ENCODE results near the gene PTPRM.

Gene PTPRM

DNA sequence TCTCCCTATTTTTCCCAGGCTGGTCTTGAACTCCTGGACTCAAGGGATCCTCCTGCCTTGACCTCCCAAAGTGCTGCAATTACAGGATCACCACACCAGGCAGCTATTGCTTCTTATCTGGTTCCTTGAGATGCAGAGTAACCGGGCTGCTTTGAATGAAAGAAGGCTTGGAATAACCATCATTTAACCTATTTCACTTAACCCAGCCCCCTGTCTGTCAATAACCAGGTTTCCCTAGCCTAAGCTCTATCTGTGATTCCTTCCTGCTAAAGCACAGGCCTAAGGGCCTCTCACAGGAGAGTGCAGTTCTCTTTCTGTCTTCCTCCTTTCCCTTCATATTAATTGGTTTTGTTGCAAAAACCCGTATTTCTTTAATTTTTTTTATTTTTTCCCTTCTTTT lies 648.6 kb downstream of the PTPRM start:
- DNase-seq = no peak

DNA sequence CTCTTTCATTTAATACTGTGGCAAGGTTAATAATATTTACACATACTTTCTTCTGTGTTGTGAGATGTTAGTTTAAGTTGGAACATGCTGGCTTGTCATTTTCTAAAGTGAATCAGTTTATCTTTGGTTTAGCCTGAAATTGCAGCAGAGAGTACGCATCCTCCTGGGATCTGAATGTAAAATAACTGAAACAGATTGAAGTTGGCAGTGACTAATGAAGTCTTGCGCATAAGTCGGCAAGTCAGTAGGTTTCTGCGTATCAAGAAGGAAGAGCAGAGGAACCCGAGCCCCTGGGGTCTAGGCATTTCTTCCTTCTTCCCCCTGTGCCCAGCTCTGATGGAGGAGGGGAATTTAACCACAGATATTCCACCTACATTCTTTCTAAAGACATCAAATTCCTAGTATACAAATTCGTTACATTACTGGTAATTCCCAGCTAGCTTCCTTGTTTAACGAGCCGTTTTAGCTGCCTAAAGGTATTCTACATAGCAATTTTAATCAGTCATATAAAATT lies 650.0 kb downstream of the PTPRM start:
- DNase-seq = no peak

DNA sequence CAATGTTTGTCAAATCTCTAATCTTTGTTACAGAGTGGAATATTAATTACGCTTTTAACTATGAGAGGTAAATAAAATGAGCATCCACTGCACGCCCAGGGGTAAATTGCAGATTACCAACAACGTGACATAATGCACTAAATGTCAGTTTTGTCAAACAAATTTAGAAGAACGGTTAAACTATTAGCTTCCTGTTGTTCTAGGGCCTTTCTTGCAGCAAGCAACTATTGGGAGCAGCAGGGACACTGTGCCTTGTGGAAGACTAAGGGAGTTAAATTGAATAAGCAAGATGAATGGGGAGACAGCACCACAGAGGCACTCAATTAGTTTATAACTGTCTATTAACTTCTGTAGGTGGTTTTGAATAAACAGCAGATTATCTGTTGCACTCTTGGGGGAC lies 651.1 kb downstream of the PTPRM start:
- DNase-seq = no peak

DNA sequence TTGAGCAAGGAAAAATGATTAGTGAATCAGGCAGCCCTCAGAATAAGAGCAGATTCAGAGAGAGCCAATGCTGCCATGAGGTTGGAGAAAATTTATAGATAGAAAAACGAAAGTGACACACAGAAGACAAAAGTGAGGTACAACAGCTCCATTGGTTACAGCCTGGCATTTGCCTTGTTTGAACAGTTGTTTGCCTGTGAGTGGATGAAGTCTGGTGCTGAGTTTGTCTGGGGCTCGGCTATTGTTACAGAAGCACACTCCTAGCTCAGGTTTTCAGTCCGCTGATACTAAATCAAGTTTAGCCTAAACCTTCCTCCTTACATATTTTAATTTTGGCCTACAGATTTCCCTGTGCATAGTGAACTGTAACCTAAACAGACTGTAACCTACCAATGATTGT lies 654.3 kb downstream of the PTPRM start:
- DNase-seq = no peak

DNA sequence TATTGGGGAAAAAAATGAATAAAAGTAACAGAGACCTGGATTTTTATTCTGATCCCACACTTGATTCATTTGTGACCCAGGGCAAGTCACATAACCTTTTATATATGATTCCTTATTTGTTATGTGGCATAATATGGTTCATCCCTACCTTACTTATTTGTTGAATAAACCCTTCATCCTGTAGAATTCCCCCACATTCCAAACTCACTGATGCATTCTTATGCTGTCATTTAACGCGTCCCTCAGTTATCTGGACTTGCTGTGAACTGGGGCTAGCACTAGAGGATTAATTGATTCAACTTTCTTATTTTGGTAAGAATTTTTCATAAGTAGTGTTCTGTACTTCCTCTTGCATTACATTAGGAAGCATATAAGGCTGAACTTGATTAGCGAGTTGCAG lies 657.5 kb downstream of the PTPRM start:
- no peak for DNase-seq

DNA sequence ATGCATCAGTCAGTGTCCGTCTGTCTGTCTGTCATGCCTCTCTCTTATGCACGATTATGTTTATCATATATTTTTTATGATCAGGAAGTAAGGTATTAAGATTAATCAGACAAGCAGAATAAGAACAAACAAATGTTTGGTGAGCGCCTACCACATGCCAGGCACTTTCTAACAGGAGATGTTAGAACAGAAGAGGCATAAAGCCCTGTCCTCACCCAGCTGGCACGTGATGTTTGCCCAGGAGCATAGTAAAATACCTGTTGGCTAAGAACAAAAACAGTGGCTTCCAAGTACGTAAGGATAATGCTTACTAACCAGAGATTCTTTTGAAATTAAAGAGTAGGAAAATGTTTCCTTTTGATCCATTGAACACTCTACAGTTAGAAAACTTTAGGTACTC lies 661.9 kb downstream of the PTPRM start:
- DNase-seq = no peak

DNA sequence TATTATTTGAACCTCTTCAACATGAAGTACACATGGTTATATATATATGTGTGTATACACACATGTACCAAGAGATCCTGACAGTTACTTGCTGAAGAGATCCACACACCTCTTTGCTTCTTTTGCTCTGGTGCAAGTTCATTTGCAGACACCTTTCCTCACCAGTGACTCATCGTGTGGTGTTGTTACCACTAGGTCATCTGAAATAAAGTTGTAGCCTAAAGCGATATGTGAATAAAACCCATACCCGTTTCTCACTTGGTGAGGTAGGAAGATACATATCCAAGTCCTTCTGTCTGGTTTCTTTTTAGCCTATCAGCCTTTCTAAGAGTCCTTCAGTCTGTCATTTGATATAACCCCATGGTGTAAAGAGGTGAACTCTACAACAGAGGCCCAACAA lies 662.7 kb downstream of the PTPRM start:
- no peak for DNase-seq

DNA sequence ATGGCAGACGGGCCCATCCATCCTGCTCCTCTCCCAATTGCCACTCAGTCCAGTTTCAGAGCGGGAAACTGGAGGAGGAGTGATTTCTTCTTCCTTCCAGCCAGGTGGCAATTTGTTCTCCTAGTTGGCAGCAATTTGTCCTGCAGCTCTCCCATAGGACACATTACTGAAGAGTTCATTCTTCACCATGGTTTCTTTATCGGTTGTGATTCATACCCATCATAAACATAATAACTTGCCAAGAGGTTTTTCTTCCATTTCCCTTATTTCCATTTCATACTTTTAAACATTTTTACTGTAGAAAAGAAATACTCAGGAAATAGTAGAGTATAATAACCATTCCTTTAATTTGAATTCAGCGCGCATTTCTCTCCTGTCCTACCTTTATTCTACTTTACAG lies 664.2 kb downstream of the PTPRM start:
- DNase-seq = no peak

DNA sequence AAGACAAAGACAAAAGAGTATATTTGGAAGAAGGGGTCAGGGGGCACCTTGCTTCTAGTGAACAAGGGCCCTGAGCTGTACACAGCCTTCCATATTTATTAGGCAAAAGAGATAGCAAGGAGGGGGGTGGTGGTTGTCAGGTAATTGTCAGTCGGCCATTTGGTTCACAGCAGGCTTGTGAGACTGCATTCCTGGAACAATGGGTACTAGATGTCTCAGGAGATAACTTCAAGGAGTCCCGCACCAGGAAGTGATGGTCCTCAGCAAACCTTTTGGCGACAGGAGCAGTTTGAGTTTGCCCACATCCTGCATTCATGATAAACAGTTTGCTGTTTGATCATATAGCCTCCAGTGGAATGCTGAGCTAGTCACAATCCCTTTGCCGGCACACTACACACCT lies 665.7 kb downstream of the PTPRM start:
- no peak for DNase-seq

DNA sequence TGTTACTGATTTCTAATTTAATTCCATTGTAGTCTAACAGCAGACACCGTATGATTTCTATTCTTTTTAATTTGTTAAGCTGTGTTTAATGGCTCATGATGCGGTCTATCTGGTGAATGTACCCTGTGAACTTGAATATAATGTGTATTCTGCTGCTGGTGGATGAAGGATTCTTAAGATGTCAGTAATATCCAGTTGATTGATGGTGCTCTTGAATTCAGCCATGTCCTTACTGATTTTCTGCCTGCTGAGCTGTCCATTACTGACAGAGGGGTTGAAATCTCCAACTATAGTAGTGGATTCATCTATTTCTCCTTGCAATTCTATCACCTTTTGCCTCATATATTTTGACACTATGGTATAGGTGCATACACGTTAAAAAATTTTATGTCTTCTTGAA lies 668.8 kb downstream of the PTPRM start:
- DNase-seq = no peak

DNA sequence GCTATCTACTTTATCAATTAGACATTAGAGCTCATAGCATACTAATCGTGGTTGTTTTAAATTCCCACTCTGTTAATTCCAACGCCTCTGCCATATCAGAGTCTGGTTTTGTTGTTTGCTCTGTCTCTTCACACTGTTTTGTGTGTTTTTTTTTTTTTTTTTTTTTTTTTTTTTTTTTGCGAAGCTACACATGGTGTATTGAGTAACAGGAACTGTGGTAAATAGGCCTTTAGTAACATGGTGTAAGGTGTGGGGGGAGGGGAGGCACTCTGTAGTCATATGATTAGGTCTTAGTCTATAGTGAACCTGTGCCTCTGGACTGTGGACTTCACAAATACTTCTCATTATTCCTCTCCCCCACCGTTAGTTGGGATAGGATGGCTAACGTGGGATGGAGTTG lies 671.4 kb downstream of the PTPRM start:
- DNase-seq = no peak

DNA sequence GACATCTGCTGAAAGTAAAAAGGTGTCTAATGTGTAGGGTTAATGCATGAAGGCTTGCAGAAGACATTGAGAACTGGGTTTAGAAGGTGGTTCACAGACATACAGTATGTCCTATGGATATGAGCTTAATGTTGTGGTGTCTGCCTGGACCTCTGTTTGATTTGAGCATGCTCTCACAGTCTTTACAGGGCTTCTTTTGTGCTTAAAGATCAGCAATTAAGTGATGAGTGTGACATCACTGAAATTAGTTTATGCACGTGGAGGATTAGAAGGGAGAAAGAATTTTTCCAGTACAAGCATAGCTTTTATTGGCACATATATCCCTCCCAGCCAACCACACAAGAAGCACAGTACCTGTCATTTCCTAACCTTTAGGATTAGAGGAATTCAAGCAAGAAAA lies 674.6 kb downstream of the PTPRM start:
- no peak for DNase-seq

DNA sequence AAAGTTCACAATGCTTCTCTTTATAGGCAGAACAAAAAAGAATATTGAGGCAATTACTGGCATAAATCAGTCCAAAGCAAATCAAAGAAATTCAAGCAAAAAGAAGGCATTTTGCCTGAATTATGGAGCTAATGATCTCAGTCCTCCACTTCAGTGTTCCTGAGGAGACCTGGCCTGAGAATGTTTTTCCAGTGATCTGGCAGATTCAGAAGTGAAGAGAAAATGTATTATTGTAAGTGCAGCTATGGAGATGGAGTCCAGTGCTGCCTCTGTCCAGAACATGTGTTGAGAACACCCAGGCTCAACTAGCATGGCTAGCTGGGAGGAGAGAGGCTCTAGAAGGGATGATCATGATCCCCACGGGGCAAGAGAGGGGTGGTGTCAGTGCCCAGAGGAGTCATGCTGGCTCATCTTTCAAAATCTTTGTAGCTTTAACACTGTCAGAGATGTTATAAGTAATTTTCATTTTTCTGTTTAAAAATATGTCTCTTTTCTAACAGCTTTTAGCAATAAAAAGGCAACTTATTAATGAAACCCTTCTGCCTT lies 675.1 kb downstream of the PTPRM start:
- DNase-seq = no peak

DNA sequence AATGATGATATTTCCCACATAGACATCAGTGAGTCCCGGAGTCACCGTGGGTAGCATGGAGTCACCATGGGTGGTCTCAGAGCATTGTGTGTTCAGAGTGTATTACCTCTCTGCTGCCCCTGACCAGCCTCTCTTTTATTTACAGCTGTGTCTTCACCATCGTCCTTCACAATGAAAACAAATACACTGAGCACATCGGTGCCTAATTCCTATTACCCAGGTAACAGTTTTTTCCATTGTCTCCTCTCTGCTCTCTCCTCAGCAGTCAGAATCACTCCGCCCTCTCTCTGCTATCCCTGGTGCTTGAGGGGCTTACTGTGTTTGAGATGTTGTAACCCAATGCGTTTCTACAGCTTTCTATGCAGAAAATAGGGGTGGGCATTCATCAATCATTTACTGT lies 680.6 kb downstream of the PTPRM start:
- DNase-seq = no peak

DNA sequence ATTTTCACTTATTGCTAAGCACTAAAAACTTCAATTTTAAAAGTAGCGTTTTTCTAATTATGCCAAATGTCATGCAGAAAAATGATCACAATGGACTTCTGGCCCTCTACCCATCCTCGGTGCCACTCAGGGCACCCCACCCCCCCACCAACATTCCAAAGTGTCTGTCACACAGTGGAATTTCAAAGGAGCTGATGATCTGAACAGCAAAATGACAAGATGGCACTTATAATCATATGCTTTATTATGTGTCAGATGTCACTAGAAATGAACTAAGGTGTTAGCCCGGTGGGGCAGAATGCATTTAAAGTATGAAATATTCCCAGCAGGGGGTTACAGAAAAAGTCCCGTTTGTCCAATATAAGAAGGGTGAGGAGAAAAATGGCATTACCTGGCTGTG lies 681.5 kb downstream of the PTPRM start:
- DNase-seq = no peak

DNA sequence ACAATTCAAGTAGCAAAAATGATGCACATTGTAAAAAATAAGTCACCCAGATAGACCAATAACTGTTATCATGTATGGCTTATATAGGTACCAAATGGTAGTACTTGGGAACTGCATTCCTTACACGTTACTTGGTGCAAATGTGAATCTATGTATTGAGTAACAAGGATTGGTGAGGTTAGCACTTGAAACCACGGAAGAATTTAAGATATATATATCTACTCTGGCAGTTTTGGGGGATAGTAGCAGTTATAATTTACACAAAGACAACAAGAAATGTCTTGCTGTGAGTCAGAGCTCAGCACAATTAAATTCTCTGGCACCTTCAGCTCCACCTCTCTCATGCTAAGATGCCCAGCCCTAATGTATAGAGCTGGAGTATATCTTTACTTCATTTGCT lies 682.7 kb downstream of the PTPRM start:
- DNase-seq = no peak

DNA sequence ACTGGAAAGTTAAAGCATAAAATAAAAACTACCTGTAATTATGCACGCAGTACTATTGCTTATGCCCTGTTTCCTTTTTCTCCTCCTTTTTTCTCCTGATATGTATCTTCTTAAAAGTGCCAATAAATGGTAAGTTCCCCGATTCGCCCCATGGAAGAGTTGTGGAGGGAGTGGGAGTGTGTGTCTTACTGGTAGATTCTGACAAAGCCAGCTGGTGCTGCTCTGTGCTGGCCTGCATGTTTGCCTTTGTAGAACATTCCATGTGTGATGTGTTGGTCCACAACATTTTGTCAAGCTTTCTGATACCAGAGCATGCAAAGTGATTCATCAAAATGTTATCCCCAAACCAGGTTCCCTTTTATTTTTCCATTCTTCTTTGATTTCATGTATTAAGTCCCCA lies 685.3 kb downstream of the PTPRM start:
- no peak for DNase-seq

DNA sequence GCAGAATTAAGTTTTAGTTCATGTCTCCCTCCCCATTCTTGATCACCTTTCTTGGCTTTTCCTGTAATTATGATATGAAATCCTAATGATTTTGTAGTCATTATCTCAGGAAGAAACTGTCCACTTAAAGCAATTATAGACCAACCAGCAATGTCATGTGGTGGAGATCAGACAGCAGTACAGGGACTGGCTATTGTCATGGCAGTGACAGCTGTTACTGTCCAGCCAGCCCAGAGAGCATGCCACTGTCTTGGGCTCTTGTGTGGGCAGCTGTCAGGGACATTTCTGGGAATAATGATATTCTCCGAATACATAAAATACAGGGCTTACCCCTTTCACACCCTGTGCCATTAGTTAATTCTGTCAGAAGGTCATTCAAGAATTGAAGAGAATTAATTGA lies 686.8 kb downstream of the PTPRM start:
- peak; percentile 68 for DNase-seq

DNA sequence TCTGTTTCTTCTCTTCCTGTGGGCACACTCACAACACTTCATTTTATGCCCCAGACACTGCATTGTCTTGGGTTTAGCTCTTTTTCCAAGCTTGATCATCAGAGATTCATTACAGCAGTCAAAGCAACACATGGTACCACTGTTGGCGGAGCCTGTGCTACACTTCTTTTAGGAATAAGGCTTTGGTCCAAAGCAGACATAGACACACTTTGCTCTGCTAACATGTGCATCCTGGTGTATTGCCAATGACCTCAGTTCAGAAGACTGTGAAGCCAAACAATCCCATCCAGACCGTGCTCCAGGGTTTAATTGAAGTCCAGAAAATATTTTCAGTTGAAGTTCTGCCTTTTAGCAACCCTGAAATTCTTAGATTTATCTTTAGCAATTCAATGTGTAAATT lies 687.5 kb downstream of the PTPRM start:
- DNase-seq = no peak

DNA sequence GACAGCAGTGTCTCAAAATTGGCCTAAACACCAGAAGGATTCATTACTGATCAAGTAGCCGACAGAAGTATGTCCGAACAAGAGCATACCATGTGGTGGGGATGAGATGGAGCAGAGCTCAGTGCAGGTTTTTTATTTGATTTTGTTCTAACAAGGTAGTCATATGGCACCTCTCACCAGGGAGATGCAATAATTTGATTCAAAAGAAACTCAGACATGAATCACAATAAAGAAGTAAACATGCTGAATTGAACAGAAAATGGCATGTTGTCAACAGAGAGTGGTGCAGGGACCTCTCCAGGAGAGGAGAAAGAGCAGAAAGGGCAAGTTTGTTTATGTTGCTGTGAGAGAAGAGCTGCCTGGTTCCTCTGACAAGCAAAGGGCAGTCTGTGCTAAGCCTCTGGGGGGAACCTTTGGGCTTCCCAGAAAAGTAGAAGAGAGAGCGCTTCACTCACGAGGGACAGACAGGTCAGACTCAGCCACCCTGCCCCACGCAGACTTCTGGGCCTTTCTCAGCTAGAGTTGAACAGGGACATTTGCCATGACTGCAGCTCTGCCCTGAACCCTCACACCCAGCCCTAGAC lies 690.8 kb downstream of the PTPRM start:
- DNase-seq = no peak

DNA sequence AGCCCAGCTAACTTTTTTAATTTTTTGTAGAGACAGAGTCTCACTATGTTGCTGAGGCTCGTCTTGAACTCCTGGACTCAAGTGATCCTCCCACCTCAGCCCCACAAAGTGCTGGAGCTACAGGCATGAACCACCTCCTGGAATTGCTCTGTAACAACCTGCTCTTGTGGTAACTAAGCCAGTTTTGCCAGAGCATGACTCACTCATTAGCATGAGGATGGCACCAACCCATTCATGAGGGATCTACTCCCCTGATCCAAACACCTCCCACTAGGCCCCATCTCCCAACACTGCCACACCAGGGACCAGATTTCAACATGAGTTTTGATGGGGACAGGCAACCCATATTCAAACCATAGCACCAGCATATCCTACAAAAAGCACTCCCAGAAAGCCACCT lies 693.2 kb downstream of the PTPRM start:
- DNase-seq = no peak

DNA sequence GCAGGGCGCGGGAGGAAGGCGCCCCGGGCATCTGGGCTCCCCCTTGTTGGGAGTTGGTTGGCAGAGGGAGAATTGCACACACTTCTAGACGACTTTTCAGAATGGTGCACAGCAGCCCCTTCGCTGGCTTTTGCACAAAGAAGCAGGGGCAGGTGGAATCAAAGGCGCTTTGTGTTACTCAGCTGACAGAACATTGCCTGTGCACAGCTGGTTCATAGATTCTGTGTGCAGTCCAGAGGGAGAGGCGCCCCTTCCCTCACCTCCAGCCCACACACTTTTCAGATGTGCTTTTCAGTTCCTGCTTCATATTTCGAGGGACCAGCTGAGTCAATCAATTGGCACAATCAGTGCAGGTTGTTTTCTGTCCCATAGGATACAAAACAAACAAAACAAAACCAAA lies 693.7 kb downstream of the PTPRM start:
- DNase-seq = no peak

DNA sequence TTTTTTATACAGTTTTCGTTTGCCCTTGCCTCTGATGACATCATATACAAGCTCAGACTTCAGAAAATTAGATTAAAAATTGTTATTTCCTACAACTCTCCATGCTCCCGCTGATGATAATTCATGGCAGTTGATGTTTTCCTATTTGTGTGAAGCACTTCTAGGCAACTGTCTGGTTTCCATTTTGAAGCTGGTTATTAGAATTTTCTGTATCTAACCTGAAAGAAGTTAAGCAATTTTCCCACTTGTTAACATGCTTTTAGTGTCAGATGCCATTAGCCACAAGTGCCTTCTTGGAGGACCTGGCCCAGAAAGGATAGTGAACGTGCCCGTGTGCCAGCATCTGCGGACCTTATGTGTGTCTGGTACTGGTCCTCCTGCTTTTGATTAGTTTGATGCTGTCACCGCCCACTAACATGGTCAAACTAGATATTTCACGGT lies 694.6 kb downstream of the PTPRM start:
- no peak for DNase-seq

DNA sequence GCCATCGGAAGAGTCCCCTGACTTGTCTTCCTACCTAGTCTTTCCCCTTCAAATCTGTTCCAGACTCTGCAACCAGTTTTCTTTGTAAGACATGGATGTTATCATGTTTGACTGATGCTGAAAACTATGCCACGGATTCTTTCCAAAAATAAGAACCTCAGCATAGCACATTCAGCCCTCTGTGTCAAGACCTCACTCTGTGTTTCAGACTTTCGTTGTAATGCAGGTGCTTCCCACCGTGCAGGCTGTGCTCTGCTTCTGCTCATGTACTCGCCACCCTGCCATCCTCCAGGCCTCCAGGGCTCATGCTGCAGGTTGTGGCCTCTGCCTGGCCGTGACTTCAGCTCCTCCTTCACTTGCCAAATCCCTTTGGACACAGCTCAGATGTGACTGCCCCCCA lies 695.1 kb downstream of the PTPRM start:
- no peak for DNase-seq

DNA sequence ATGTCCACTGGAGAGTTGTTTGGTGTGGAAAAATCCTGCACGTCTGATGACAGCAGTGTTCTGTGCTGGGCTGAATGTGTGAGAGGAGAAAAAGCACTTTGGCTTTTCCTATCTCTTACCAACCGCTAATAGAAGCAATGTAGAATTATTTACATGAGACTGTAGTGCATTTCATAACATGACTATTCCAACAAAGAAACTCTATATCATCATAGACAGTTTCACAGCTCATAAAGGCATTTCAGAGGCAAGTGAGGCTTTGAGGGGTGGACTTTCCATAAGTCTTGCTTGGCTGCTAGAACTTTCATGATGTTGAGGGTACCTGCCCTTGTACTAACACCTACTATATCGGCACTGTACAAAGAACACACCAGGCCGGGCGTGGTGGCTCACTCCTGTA lies 697.0 kb downstream of the PTPRM start:
- no peak for DNase-seq
